NCI-H2227 (cell line): ENCODE data around the gene KLK15.

ENCODE experiments used
- DNase-seq: peaks from one replicate; lab custom pipeline; 2025; ENCODE audit not compliant: unreplicated experiment; lab: John Stamatoyannopoulos, UW

The KLK15 gene

GRCh38 chr19:50843701-50844221, 10.4 kb upstream of the KLK15 start:
- DNase-seq: no peak

- DNase-seq: no peak
Observed at GRCh38 chr19:50843205-50843604, 9.8 kb upstream of the KLK15 start.

GRCh38 chr19:50842130-50842529, 8.8 kb upstream of the KLK15 start:
- DNase-seq: no peak

- no peak for DNase-seq
Observed at GRCh38 chr19:50839712-50840655, 6.6 kb upstream of the KLK15 start.

GRCh38 chr19:50838239-50838638, 4.9 kb upstream of the KLK15 start:
- no peak for DNase-seq

- DNase-seq: no peak
Observed at GRCh38 chr19:50837300-50837699, 3.9 kb upstream of the KLK15 start.

- DNase-seq: no peak
Observed at GRCh38 chr19:50836543-50837195, 3.3 kb upstream of the KLK15 start.

GRCh38 chr19:50835785-50836542, 2.6 kb upstream of the KLK15 start:
- DNase-seq: peak; percentile 79

- peak; percentile 45 for DNase-seq
Observed at GRCh38 chr19:50835103-50835784, 1.9 kb upstream of the KLK15 start.

GRCh38 chr19:50833802-50834167, 411 bp upstream of the KLK15 start:
- no peak for DNase-seq

- DNase-seq: no peak
Observed at GRCh38 chr19:50832666-50833065, 708 bp downstream of the KLK15 start.

- DNase-seq: no peak
Observed at GRCh38 chr19:50831026-50831396, 2.4 kb downstream of the KLK15 start.

- DNase-seq: no peak
Observed at GRCh38 chr19:50830266-50831025, 2.9 kb downstream of the KLK15 start.

- DNase-seq: no peak
Observed at GRCh38 chr19:50829801-50830200, 3.6 kb downstream of the KLK15 start.

GRCh38 chr19:50827476-50827875, 5.9 kb downstream of the KLK15 start:
- DNase-seq: no peak

- DNase-seq: no peak
Observed at GRCh38 chr19:50826492-50827240, 6.7 kb downstream of the KLK15 start.

GRCh38 chr19:50823389-50824042, 9.9 kb downstream of the KLK15 start, which contains the start of gene KLK1:
Gene KLK1, minus strand, starts transcription at chr19:50823787. Its CDS starts 39 bp downstream, at chr19:50823748.
- DNase-seq: no peak

- DNase-seq: no peak
Observed at GRCh38 chr19:50822661-50823208, 10.6 kb downstream of the KLK15 start.
